B cell (primary cell): ENCODE data around the gene MED27. TPM values are rescaled to one million over a fixed set of nuclear protein-coding genes. Genes with fewer than 3 reads are reported as not detected.

Experiments
- ATAC-seq: fragments of 200-7000 bp; cut with Tn5 transposase; one replicate; pipeline ENCODE4 v1.10.0; 2021; ENCODE audit warnings: low read depth, mild to moderate bottlenecking, moderate number of reproducible peaks, moderate library complexity
- CTCF ChIA-PET: fragments of 350-600 bp; sonication (Branson Sonifier 250); formaldehyde crosslinking; loops from one replicate; lab custom pipeline; 2021; ENCODE audit warnings: antibody characterized with exemption, inconsistent platforms; lab: Charles Lee
- POLR2A ChIA-PET: fragments of 350-600 bp; sonication (Branson Sonifier 250); formaldehyde crosslinking; loops from one replicate; lab custom pipeline; 2021; ENCODE audit warnings: antibody characterized with exemption; lab: Charles Lee
- DNase-seq: peaks from one replicate; pipeline ENCODE4 v3.0.0; 2013
- H2AFZ ChIP-seq: 2 replicates; pipeline ENCODE4 v1.6.1; 2012; ENCODE audit warnings: mild to moderate bottlenecking, low read depth, low read length; ENCODE audit not compliant: insufficient read depth, poor library complexity, severe bottlenecking
- H3K27ac ChIP-seq, 2 donors: 1 replicate in 1 of 2; 2 replicates in 1 of 2; pipeline ENCODE4 v1.5.1; 2012 to 2013; ENCODE audit warnings: low read length in 2 of 2, mild to moderate bottlenecking in 2 of 2, moderate library complexity in 1 of 2
- H3K27me3 ChIP-seq, 4 experiments: fragments of 200-600 bp in 1 of 4; sonication (generic) in 1 of 4; replicated peaks in 1 of 4; 1 replicate in 2 of 4; 2 replicates in 2 of 4; pipeline versions ENCODE4 v1.6.1 to v1.7.0; 2013 to 2016; ENCODE audit warnings: low read length in 3 of 4, mild to moderate bottlenecking in 2 of 4, mixed read lengths in 1 of 4, moderate library complexity in 1 of 4; ENCODE audit not compliant: insufficient read depth in 4 of 4, control insufficient read depth in 3 of 4; ENCODE audit errors: control extremely low read depth in 1 of 4
- H3K36me3 ChIP-seq, 2 experiments: replicated peaks in 1 of 2; 1 replicate in 1 of 2; 2 replicates in 1 of 2; pipeline versions ENCODE4 v1.6.1 to v1.7.1; 2013; ENCODE audit warnings: low read length in 1 of 2; ENCODE audit not compliant: insufficient read depth in 2 of 2, control insufficient read depth in 1 of 2; ENCODE audit errors: control extremely low read depth in 1 of 2, extremely low read depth in 1 of 2
- H3K4me1 ChIP-seq, 2 donors: fragments of 200-600 bp in 1 of 2; sonication (generic) in 1 of 2; 1 replicate in 1 of 2; 2 replicates in 1 of 2; pipeline versions ENCODE4 v1.5.1 to v1.6.1; 2013 to 2017; ENCODE audit warnings: low read length in 2 of 2; ENCODE audit not compliant: control insufficient read depth in 2 of 2, insufficient read depth in 2 of 2
- H3K4me2 ChIP-seq: replicated peaks from 2 replicates; pipeline ENCODE3; 2012; ENCODE audit warnings: mild to moderate bottlenecking, low read depth, low read length; ENCODE audit not compliant: poor library complexity, severe bottlenecking
- H3K4me3 ChIP-seq, 5 experiments: fragments of 200-600 bp in 1 of 5; sonication (generic) in 1 of 5; 1 replicate in 3 of 5; 2 replicates in 2 of 5; pipeline versions ENCODE4 v1.5.1 to v1.7.0; 2011 to 2016; ENCODE audit warnings: low read length in 4 of 5, mild to moderate bottlenecking in 4 of 5, low read depth in 2 of 5, control low read depth in 1 of 5, moderate library complexity in 1 of 5; ENCODE audit not compliant: insufficient read depth in 1 of 5; ENCODE audit errors: control extremely low read depth in 1 of 5, extremely low read depth in 1 of 5
- H3K79me2 ChIP-seq: fragments of 200-600 bp; sonication (generic); one replicate; pipeline ENCODE4 v1.6.0; 2016; ENCODE audit warnings: low read length; ENCODE audit not compliant: control insufficient read depth, insufficient read depth
- H3K9ac ChIP-seq: fragments of 200-600 bp; sonication (generic); 2 replicates; pipeline ENCODE4 v1.6.1; 2017; ENCODE audit warnings: mild to moderate bottlenecking, low read length, moderate library complexity
- H3K9me3 ChIP-seq, 3 donors: one replicate each; pipeline versions ENCODE4 v1.6.1 to v1.7.1; 2013; ENCODE audit warnings: low read length in 2 of 3; ENCODE audit not compliant: control insufficient read depth in 2 of 3, insufficient read depth in 1 of 3; ENCODE audit errors: control extremely low read depth in 1 of 3
- H4K20me1 ChIP-seq: 2 replicates; pipeline ENCODE4 v1.6.0; 2012; ENCODE audit warnings: mild to moderate bottlenecking, low read length; ENCODE audit not compliant: insufficient read depth, control insufficient read depth, poor library complexity, severe bottlenecking
- H3K27ac Mint-ChIP-seq: one replicate; pipeline ENCODE4 v1.8.0; 2021; ENCODE audit warnings: mixed read lengths
- H3K27me3 Mint-ChIP-seq: one replicate; pipeline ENCODE4 v1.8.0; 2021; ENCODE audit warnings: mixed read lengths
- H3K4me1 Mint-ChIP-seq: one replicate; pipeline ENCODE4 v1.8.0; 2021; ENCODE audit warnings: mixed read lengths
- H3K4me3 Mint-ChIP-seq: one replicate; pipeline ENCODE4 v1.8.0; 2021; ENCODE audit warnings: mixed read lengths
- H3K9me3 Mint-ChIP-seq: one replicate; pipeline ENCODE4 v1.8.0; 2022; ENCODE audit warnings: mixed read lengths; ENCODE audit not compliant: insufficient read depth
- EZH2 ChIP-seq: IDR thresholded peaks from 2 replicates; pipeline ENCODE4 v1.6.1; 2012; ENCODE audit warnings: borderline replicate concordance, low read depth, mild to moderate bottlenecking, moderate library complexity, low read length; ENCODE audit not compliant: insufficient read depth, poor library complexity, severe bottlenecking
- WGBS: methylation state at CpG from one replicate; pipeline ENCODE4 v1.1.5; 2013; ENCODE audit warnings: missing lambda C conversion rate; ENCODE audit not compliant: insufficient coverage; 5-methylcytosine and 5-hydroxymethylcytosine counted together
- intact Hi-C: fragments of 100-400 bp; cut with micrococcal nuclease; formaldehyde crosslinking; loops from one replicate; pipeline ENCODE4 v1.10.0; 2022
- polyA plus RNA-seq: library from polyadenylated mRNA; depleted of rRNA; stranded (reverse); fragments of >200 nt; gene quantifications from 2 replicates; pipeline ENCODE4 v1.2.3, GENCODE V29; 2012
- total RNA-seq, 2 donors: library from RNA; stranded (reverse); fragments of 120-200 nt in 1 of 2; gene quantifications; 1 replicate in 1 of 2; 2 replicates in 1 of 2; pipeline versions ENCODE4 v1.2.3 to v1.2.4, GENCODE V29; 2013 to 2022
- TF ChIP-seq, protein P1 (sequence below): fragments of 200-600 bp; IDR thresholded peaks from one replicate; pipeline ENCODE4 v1.8.0; 2022; ENCODE audit warnings: antibody characterized with exemption, mild to moderate bottlenecking

MED27 gene
- total and polyA plus RNA-seq, 2 donors (not counting 1 experiment from before 2014, with no cell fraction given), result 17.4 to 17.7 TPM

DNA sequence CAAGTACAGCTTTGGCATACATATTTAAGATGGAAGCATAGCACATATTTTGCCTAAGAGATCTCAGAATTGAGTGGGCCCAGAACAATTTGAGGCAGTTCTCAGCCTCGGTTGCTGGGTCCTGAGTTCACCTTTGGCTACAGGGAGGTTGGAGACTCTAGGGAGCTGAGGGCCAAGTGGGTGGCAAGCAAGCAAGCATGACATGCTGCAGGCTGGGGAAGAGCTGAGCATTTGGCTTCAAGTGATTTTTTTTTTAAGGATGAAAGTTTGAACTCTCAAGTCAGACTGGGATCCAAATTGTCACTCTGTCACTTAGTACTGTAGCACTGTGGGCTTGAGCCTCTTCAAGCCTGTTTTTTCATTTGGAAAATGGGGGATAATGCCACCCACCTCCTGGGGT lies 160.5 kb downstream of the MED27 start:
- Mint-ChIP-seq H3K27ac (no peak overlapping the region), H3K27me3 (no peaks in the 10 kb centered on the region), H3K9me3 (no peaks in the 10 kb centered on the region), H3K4me3 (no peak overlapping the region), H3K4me1 (peaks cover 5% of the 10 kb centered on the region)
- Histone ChIP-seq H3K27ac (no peak overlapping the region), H3K4me1 (no peaks in the 10 kb centered on the region), H3K9ac (no peak overlapping the region), H3K4me2 (no peak overlapping the region), H3K79me2 (peaks cover 2% of the 10 kb centered on the region), H3K36me3 (no peaks in the 10 kb centered on the region), H4K20me1 (peaks cover 14% of the 10 kb centered on the region), H2AFZ (no peak overlapping the region), H3K27me3 (no peaks in the 10 kb centered on the region), H3K9me3 (no peaks in the 10 kb centered on the region), H3K4me3 (no peak overlapping the region)
- POLR2A ChIA-PET, result no interaction called here
- no peak for DNase-seq
- intact Hi-C loops, result no loop called here
- CTCF ChIA-PET, result no interaction called here
- 80% methylated on average over 1 of the region's 1 CpG for WGBS
- ATAC-seq, result no peak
- TF ChIP-seq, protein P1, sequence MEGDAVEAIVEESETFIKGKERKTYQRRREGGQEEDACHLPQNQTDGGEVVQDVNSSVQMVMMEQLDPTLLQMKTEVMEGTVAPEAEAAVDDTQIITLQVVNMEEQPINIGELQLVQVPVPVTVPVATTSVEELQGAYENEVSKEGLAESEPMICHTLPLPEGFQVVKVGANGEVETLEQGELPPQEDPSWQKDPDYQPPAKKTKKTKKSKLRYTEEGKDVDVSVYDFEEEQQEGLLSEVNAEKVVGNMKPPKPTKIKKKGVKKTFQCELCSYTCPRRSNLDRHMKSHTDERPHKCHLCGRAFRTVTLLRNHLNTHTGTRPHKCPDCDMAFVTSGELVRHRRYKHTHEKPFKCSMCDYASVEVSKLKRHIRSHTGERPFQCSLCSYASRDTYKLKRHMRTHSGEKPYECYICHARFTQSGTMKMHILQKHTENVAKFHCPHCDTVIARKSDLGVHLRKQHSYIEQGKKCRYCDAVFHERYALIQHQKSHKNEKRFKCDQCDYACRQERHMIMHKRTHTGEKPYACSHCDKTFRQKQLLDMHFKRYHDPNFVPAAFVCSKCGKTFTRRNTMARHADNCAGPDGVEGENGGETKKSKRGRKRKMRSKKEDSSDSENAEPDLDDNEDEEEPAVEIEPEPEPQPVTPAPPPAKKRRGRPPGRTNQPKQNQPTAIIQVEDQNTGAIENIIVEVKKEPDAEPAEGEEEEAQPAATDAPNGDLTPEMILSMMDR, result no peak
- no peak for TF ChIP-seq EZH2

DNA sequence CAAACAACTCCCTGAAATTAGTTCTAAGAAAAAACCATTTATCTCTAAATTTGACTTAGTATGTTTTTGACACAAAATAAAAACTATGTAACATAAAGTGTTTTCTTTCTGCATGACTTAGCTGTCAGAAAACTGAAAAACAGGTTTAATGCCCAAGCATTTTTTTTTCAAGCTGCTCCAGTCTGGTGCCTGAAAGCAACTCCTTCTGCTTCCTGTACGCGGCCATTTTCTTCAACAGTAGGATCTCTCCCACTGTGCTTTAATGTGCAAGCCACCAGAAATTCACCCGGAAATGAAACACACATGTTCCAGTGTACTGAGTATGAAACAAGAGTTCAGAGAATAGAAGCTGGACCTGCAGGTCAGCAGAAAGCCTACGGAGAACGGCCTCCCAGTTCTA lies 161.2 kb downstream of the MED27 start:
- Histone ChIP-seq H3K27ac (no peak overlapping the region), H3K27me3 (no peaks in the 10 kb centered on the region), H3K9ac (no peak overlapping the region), H3K79me2 (peaks cover 2% of the 10 kb centered on the region), H3K4me2 (no peak overlapping the region), H3K4me3 (no peak overlapping the region), H4K20me1 (peaks cover 14% of the 10 kb centered on the region), H3K9me3 (no peaks in the 10 kb centered on the region), H3K36me3 (no peaks in the 10 kb centered on the region), H2AFZ (no peak overlapping the region), H3K4me1 (no peaks in the 10 kb centered on the region)
- ATAC-seq (no peak), DNase-seq (no peak)
- intact Hi-C loops, result no loop called here
- no peak overlapping the region for H3K27ac Mint-ChIP-seq
- no peaks in the 10 kb centered on the region for H3K27me3 Mint-ChIP-seq
- TF ChIP-seq, protein P1, result no peak
- no peak for TF ChIP-seq EZH2
- H3K9me3 Mint-ChIP-seq, result no peaks in the 10 kb centered on the region
- POLR2A ChIA-PET, result no interaction called here
- WGBS, result 100% methylated on average over 4 of the region's 5 CpGs
- CTCF ChIA-PET, result no interaction called here
- no peak overlapping the region for H3K4me3 Mint-ChIP-seq
- peaks cover 5% of the 10 kb centered on the region for H3K4me1 Mint-ChIP-seq
